SU-DHL-6 (cell line): ENCODE data around the gene ALPK3.
A peak's percentile ranks its signal among the peaks of the same experiment; 100 is the strongest.
"Not testable (repeated sequence)": the region's sequence is repeated elsewhere in the genome, so short reads cannot be mapped to it uniquely, and the experiment has no call there.

ENCODE experiments used
- H2AFZ ChIP-seq: fragments of 200-600 bp; sonication (generic); 2 replicates; pipeline ENCODE4 v1.6.1; 2014; ENCODE audit warnings: low read depth, mild to moderate bottlenecking, moderate library complexity, mixed read lengths, antibody characterized with exemption, low read length; ENCODE audit not compliant: severe bottlenecking
- H3F3A ChIP-seq: fragments of 200-600 bp; shearing (Covaris generic); 2 replicates; pipeline ENCODE4 v1.6.0; 2016; ENCODE audit warnings: antibody characterized with exemption, mild to moderate bottlenecking; ENCODE audit not compliant: insufficient read depth
- H3K27ac ChIP-seq: fragments of 200-600 bp; sonication (generic); 2 replicates; pipeline ENCODE4 v1.5.1; 2016; ENCODE audit warnings: low read depth, mild to moderate bottlenecking, low read length, moderate library complexity, mixed read lengths
- H3K27me3 ChIP-seq: fragments of 200-600 bp; sonication (generic), shearing (Covaris generic); 2 replicates; pipeline ENCODE4 v1.6.0; 2014; ENCODE audit warnings: mild to moderate bottlenecking, low read length
- H3K36me3 ChIP-seq: fragments of 200-600 bp; sonication (generic); 2 replicates; pipeline ENCODE4 v1.6.1; 2014; ENCODE audit warnings: mild to moderate bottlenecking, low read length, mixed read lengths
- H3K4me2 ChIP-seq: fragments of 300-600, 200-600 bp; shearing (Covaris generic), sonication (generic); 2 replicates; pipeline ENCODE4 v1.6.0; 2014; ENCODE audit warnings: low read length, low read depth, mild to moderate bottlenecking; ENCODE audit not compliant: poor library complexity, severe bottlenecking
- H3K4me3 ChIP-seq: fragments of 200-600 bp; sonication (generic); 2 replicates; pipeline ENCODE4 v1.5.1; 2014; ENCODE audit warnings: antibody characterized with exemption, low read length, mild to moderate bottlenecking, mixed read lengths; ENCODE audit not compliant: insufficient read depth, poor library complexity, severe bottlenecking
- H3K79me2 ChIP-seq: fragments of 200-600 bp; sonication (generic); 2 replicates; pipeline ENCODE4 v1.6.1; 2014; ENCODE audit warnings: mild to moderate bottlenecking, low read length, moderate library complexity; ENCODE audit not compliant: insufficient read depth
- H3K9ac ChIP-seq: fragments of 200-600 bp; sonication (generic); 2 replicates; pipeline ENCODE4 v1.7.0; 2014; ENCODE audit warnings: mild to moderate bottlenecking, low read length
- H3K9me2 ChIP-seq: fragments of 200-600 bp; sonication (generic); replicated peaks from 2 replicates; pipeline ENCODE4 v1.6.1; 2014; ENCODE audit warnings: low read length; ENCODE audit not compliant: insufficient read depth
- H3K9me3 ChIP-seq: fragments of 200-600 bp; sonication (generic); 2 replicates; pipeline ENCODE4 v1.6.1; 2014; ENCODE audit warnings: low read length, mixed read lengths; ENCODE audit not compliant: insufficient read depth
- H4K20me1 ChIP-seq: fragments of 200-600 bp; sonication (generic); 2 replicates; pipeline ENCODE4 v1.6.1; 2014; ENCODE audit warnings: low read depth, mild to moderate bottlenecking, antibody characterized with exemption, low read length, moderate library complexity, mixed read lengths
- CTCF ChIP-seq: fragments of 200-600 bp; sonication (generic); IDR thresholded peaks from one replicate; pipeline ENCODE4 v1.5.1; 2017; ENCODE audit warnings: antibody characterized with exemption, mild to moderate bottlenecking, low read length, moderate library complexity; ENCODE audit not compliant: insufficient read depth, poor library complexity, severe bottlenecking
- EZH2phosphoT487 ChIP-seq: fragments of 200-600 bp; sonication (generic), shearing (Covaris generic); conservative IDR thresholded peaks from 2 replicates; pipeline ENCODE4 v1.6.1; 2018; ENCODE audit warnings: mild to moderate bottlenecking, antibody characterized with exemption, low read length, moderate library complexity, mixed read lengths

Gene ALPK3

GRCh38 chr15:84874981-84875699 is 58.0 kb downstream of the ALPK3 start:
- H3K9me3 ChIP-seq: no peaks in the 10 kb centered on the region
- H3F3A ChIP-seq: no peaks in the 10 kb centered on the region
- no peak overlapping the region for H3K4me3 ChIP-seq
- no peaks in the 10 kb centered on the region for H3K36me3 ChIP-seq
- TF ChIP-seq CTCF (no peak), EZH2phosphoT487 (no peak)
- no peak overlapping the region for H3K9ac ChIP-seq
- no peak overlapping the region for H3K4me2 ChIP-seq
- no peak overlapping the region for H3K27ac ChIP-seq
- no peaks in the 10 kb centered on the region for H3K79me2 ChIP-seq
- H3K9me2 ChIP-seq: no peaks in the 10 kb centered on the region
- no peaks in the 10 kb centered on the region for H3K27me3 ChIP-seq
- H2AFZ ChIP-seq: no peak overlapping the region
- H4K20me1 ChIP-seq: no peaks in the 10 kb centered on the region

GRCh38 chr15:84876269-84876668 is 59.1 kb downstream of the ALPK3 start:
- Histone ChIP-seq H3K4me3 (no peak overlapping the region), H3K27ac (no peak overlapping the region), H3K9me3 (no peaks in the 10 kb centered on the region), H3K9ac (no peak overlapping the region), H3K79me2 (no peaks in the 10 kb centered on the region), H3K36me3 (no peaks in the 10 kb centered on the region), H2AFZ (no peak overlapping the region), H3K9me2 (no peaks in the 10 kb centered on the region), H3K4me2 (no peak overlapping the region), H4K20me1 (no peaks in the 10 kb centered on the region), H3K27me3 (no peaks in the 10 kb centered on the region), H3F3A (no peaks in the 10 kb centered on the region)
- TF ChIP-seq EZH2phosphoT487 (no peak), CTCF (no peak)

GRCh38 chr15:84877701-84878100 is 60.5 kb downstream of the ALPK3 start:
- not testable (repeated sequence) for H3K4me2 ChIP-seq, H3F3A ChIP-seq, H2AFZ ChIP-seq, H3K9ac ChIP-seq, H4K20me1 ChIP-seq, H3K27ac ChIP-seq, H3K9me3 ChIP-seq, H3K9me2 ChIP-seq, H3K27me3 ChIP-seq, H3K79me2 ChIP-seq, H3K36me3 ChIP-seq, H3K4me3 ChIP-seq

- no peak overlapping the region for H3K27ac ChIP-seq
- TF ChIP-seq EZH2phosphoT487 (no peak), CTCF (peak; percentile 49)
- no peaks in the 10 kb centered on the region for H3K79me2 ChIP-seq
- H3K4me3 ChIP-seq: no peak overlapping the region
- H3K4me2 ChIP-seq: no peak overlapping the region
- H3K9ac ChIP-seq: no peak overlapping the region
- no peaks in the 10 kb centered on the region for H3K36me3 ChIP-seq
- no peak overlapping the region for H2AFZ ChIP-seq
- no peaks in the 10 kb centered on the region for H4K20me1 ChIP-seq
- no peaks in the 10 kb centered on the region for H3K9me2 ChIP-seq
- H3K9me3 ChIP-seq: no peaks in the 10 kb centered on the region
- no peaks in the 10 kb centered on the region for H3F3A ChIP-seq
- no peaks in the 10 kb centered on the region for H3K27me3 ChIP-seq
Measured at GRCh38 chr15:84878504-84878903, 61.3 kb downstream of the ALPK3 start.
